Activated T-cell treated with anti-CD3 and anti-CD28 coated beads, Interleukin-2, amount 50 U/mL, for 48 hours (primary cell): ENCODE data around the gene CYP4V2.

Experiments
- DNase-seq, 2 experiments: peaks; one replicate each; pipeline ENCODE4 v3.0.0-alpha.2; 2020

Gene CYP4V2

GRCh38 chr4:186191200-186192065 is at the start of gene CYP4V2:
CYP4V2 (plus strand) TSS chr4:186191567; CDS start chr4:186191824, 257 bp downstream.
- peak; percentile 87 to 91 for DNase-seq

- peak in 1 of 2 experiments; percentile 24 for DNase-seq
These were observed 47.0 kb upstream of the CYP4V2 start for GRCh38 chr4:186144198-186144945.

DNA sequence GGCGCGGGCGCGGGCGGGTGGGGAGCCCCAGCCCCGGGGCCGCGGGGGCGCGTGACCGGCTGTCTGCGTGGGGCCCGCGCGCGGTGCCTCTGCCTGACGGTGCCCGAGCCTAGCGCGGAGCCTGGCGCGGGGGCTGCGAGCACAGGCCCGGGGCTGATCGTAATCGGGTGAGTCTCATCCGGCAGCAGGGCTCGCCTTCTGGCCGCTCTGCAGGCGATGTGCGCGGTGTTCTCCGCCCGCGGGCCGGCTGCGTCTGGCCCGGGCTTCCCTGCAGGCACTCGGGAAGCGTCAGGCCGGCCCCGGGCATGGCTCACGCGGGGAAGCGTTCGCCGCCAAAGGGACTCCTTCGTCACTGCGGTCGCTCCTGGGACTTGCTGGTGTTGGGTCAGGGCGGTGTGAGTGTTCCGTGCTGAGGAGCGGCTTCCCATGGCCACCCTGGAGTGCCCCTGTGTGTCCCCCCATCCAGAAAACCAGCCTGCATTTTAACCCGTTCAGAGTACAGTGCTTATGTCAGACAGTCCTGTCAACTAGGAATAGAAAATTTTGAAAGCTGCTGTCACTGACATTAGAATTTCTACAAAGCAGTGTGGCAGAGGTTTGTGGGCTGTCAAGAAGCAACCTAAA is 46.3 kb upstream of the CYP4V2 start:
- DNase-seq: peak; percentile 26 to 30

GRCh38 chr4:186146458-186146857 is 44.9 kb upstream of the CYP4V2 start:
- no peak for DNase-seq

- DNase-seq: no peak
These were observed 42.9 kb upstream of the CYP4V2 start for GRCh38 chr4:186148336-186148975.

DNA sequence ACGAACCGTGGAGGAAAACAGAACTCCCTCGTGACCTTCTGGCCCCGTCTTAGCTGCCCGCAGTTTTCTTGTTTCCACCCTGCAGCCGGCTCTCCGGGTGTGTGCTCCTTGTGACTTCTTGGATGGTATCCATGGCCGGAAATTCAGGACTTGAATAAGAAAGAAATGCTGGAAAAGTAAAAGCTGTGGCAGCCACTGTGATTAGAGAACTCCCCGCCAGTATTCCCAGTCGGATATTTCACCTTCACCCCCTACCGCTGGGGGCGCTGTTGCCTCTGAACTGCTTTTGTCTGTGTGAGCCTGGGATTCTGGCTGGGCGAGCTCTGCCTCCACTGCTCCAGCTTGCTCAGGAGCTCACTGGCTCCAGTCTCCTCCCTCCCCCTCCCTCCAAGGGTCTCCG is 41.5 kb upstream of the CYP4V2 start:
- DNase-seq: peak; percentile 60 to 67

DNA sequence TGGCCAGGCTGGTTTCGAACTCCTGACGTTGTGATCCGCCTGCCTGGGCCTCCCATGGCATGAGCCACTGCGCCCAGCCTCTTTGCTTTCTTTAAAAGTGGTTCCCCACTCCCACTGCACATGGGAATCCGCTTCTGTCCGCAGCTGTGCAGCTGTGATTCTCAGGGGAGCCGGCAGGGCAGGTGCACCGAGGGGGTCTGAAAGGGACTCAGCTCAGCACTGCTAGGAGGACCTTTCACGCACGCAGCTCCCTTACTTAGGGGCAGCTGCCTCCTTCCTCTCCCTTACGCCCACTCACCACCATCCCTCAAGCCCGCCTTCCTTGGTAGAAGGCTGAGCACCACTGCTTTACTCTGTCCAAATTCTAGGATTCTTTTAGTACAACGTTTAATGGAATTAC is 40.4 kb upstream of the CYP4V2 start:
- DNase-seq: no peak

DNA sequence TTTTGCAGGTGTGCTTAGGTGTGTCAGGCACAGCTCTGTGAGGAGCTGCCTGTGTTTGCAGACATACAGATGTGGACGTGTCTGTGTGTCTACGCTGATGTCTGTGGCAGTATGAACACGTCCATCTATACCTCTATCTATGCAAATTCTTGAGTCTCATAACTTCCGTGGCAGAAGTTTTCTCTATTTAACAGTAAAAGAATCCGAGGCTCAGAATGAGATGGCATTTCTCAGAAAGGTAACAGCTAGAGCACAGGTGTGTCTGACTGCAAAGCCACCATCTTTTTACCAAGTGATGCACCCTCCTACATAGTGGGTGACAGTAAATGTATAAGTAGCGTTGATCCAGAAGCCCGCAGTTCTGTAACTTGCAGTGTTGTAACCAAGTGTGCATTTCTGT is 39.9 kb upstream of the CYP4V2 start:
- no peak for DNase-seq

- no peak for DNase-seq
These were observed 33.1 kb upstream of the CYP4V2 start for GRCh38 chr4:186158021-186158813.

DNA sequence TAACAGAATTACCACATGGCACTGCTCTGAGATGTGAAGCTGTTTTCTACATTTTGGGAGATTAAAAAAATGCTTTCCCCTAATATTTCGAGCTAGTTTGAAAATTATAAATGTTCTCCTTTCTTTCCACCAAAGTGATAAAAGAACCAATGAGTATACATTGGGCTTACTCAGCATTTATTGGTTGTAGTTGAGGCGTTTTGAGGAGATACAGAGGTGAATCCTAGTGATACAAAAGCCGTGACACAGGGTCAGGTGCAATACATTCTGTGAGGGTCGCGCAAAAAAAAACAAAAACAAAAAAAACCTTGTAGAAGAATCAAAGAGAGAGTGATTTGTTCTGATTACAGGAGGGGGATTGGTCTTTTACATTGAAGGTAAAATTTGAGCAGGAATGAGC is 32.4 kb upstream of the CYP4V2 start:
- DNase-seq: no peak

- DNase-seq: no peak
These were observed 31.8 kb upstream of the CYP4V2 start for GRCh38 chr4:186159613-186160012.

DNA sequence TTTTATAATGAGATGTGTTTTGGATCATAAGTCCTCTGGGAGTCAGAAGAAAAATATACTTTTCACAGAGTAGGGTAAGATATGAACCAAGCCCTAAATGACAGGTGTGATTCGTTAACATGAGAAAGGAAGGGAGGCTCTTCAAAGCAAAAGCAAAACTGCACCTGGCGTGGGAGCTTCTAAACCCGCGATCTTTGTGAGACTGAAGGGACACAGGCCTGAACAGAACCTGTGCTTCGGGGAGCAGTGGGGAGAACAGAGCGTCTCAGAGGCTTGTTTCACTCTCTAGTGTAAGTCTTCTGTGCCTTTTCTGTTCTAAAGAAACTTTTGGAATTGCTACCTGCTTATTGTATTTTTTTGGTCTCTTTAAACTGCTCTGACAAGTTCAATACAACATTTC is 30.2 kb upstream of the CYP4V2 start:
- DNase-seq: no peak

- no peak for DNase-seq
These were observed 24.4 kb upstream of the CYP4V2 start for GRCh38 chr4:186166852-186167512.

DNA sequence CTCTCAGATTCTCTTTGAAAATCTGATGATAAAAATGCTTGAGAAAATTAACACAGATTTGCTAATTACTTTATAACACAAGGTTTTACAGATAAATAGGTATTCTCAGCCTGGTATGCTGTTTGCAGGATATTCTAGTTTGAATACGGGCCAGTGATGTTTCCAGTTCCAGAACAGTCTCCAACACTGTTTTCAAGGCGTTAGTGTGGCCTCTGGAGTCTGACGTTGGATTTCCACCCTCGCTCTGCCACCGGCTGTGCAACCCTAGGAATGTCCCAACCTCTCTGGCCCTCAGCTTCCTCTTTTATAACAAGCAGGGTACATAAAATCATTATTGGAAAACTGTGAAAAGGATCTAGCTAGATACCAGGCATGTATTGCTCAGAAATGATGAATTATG is 23.8 kb upstream of the CYP4V2 start:
- DNase-seq: no peak

- DNase-seq: no peak
These were observed 22.6 kb upstream of the CYP4V2 start for GRCh38 chr4:186168750-186169149.

DNA sequence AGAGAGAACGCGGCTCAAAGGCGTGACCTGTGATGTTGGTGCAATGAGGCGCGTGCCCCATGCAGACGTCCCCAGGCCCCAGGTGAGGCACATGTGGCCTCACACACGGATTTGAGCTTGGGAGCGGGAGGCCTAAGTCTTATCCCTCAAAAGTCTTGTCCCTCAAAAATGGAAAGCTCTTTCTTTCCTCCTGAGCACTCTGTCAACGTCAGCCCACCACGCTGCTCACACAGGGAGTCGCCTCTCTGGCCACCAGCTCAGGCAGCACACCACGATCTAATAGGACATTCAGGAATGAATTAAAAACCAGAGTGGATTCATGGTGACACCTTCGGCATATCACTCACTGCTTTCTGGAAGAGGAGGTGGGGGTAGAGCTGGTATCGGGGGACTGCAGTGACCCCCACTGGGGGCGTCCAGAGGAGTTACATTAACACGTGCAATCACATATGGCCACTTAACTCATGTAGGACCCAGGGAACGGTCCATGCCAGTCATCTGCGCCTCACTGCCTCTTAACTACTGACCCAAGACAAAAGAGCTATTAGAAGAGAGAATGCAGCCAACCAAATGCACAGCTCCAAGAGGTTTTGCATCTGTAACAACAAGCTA is 21.9 kb upstream of the CYP4V2 start:
- no peak for DNase-seq

DNA sequence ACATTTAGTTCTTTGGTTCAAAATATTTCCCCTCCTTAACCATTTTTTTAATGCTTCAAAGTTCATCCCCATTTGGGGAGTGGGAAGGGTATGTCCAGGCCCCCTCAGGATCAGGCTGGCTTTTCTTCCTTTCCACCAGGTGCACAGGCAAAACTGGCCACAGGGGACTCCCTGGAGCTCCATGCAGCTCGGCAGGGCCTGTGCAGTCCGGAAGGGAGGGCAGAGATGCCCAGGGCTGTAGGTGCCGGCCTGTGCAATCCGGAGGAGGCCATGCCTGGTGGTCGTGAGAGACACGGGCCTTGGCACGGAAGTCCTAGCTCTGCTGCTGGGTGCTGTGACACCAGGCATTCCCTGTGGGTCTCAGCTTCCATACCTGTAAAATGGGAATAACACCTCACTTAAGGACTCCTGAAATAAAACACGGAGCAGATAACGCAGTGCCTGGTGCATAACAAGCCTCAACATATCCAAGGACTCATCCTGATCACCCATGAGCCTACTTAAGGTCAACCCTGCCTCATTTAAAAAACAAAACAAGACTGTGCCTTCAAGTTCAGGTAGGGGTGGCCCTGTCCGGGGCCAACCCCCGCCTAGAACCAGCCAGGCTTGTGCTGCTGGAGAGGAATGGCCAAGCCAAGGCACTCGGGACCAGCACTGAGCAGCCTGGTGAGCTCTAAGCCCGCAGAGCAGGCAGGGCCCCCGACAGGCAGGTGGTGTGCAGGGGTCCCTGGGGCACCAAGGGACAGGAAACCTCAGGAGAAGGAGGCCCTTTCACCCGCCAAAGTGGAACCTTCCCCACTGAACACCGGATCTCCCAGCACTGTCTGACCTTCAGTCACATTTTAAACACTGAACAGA is 21.2 kb upstream of the CYP4V2 start:
- no peak for DNase-seq

- DNase-seq: no peak
These were observed 20.4 kb upstream of the CYP4V2 start for GRCh38 chr4:186170966-186171365.

DNA sequence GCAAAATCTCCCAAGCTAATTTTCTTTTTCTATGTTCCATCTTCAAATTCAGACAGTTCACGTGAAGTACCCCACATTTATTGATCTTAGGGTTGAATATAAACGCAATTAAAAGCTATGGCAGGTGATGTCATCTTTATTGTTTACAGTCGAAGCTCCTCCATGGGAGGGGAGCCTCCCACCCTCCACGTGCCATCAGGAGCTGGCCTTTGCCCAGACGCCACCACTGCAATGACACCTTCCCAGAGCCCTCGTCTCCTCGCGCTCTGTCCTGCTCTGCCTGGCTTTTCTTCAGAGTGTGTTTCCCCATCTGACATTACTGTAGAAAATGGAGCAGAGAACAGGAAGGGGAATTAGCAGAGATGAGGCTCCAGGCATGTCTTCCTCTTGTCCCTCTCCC is 18.8 kb upstream of the CYP4V2 start:
- no peak for DNase-seq

DNA sequence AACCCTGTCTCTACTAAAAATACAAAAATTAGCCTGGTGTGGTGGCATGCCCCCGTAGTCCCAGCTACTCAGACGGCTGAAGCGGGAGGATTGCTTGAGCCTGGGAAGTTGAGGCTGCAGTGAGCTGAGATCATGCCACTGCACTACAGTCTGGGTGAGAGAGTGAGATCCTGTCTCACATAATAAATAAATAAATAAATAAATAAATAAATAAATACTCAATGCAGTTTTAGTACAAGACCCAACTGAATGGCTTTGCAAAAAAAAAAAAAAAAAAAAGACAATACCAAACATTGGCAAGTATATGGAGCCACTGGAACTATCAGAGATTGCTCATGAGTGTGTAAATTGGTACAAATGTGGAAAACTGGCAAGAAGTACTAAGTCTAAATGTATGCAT is 3.3 kb upstream of the CYP4V2 start:
- DNase-seq: no peak
